Pons (tissue), 1 donor: ENCODE results near the gene C16orf95.
"Not testable (repeated sequence)": the region's sequence is repeated elsewhere in the genome, so short reads cannot be mapped to it uniquely, and the experiment has no call there.

ENCODE experiments used
- DNase-seq: peaks from one replicate; pipeline ENCODE4 v3.0.0-alpha.2; 2016; ENCODE audit warnings: low spot score

C16orf95 gene

GRCh38 chr16:87316923-87317749 is at the start of gene C16orf95:
C16orf95 (minus strand) TSS chr16:87317392; CDS start chr16:87317242, 150 bp downstream.
- DNase-seq = peak; percentile 92

GRCh38 chr16:87366930-87367329 is 49.7 kb upstream of the C16orf95 start:
- no peak for DNase-seq

- no peak for DNase-seq
These were observed 49.1 kb upstream of the C16orf95 start for GRCh38 chr16:87366288-87366687.

- DNase-seq = no peak
These were observed 48.0 kb upstream of the C16orf95 start for GRCh38 chr16:87365021-87365713.

- DNase-seq = no peak
These were observed 46.7 kb upstream of the C16orf95 start for GRCh38 chr16:87363771-87364455.

GRCh38 chr16:87362828-87363559 is 45.8 kb upstream of the C16orf95 start:
- not testable (repeated sequence) for DNase-seq

GRCh38 chr16:87361916-87362619 is 44.9 kb upstream of the C16orf95 start:
- DNase-seq = no peak

GRCh38 chr16:87360862-87361610 is 43.8 kb upstream of the C16orf95 start:
- DNase-seq = no peak

- DNase-seq = no peak
These were observed 41.9 kb upstream of the C16orf95 start for GRCh38 chr16:87359121-87359520.

GRCh38 chr16:87358696-87359095 is 41.5 kb upstream of the C16orf95 start:
- DNase-seq = no peak

GRCh38 chr16:87358250-87358649 is 41.1 kb upstream of the C16orf95 start:
- DNase-seq = no peak

- DNase-seq = no peak
These were observed 39.3 kb upstream of the C16orf95 start for GRCh38 chr16:87356491-87356853.

- DNase-seq = no peak
These were observed 36.4 kb upstream of the C16orf95 start for GRCh38 chr16:87353613-87354012.

GRCh38 chr16:87352818-87353217 is 35.6 kb upstream of the C16orf95 start:
- no peak for DNase-seq

GRCh38 chr16:87351320-87351698 is 34.1 kb upstream of the C16orf95 start:
- no peak for DNase-seq

- no peak for DNase-seq
These were observed 33.6 kb upstream of the C16orf95 start for GRCh38 chr16:87350681-87351319.

- DNase-seq = no peak
These were observed 32.8 kb upstream of the C16orf95 start for GRCh38 chr16:87350031-87350430.

- DNase-seq = no peak
These were observed 31.5 kb upstream of the C16orf95 start for GRCh38 chr16:87348616-87349157.

GRCh38 chr16:87347932-87348615 is 30.9 kb upstream of the C16orf95 start:
- no peak for DNase-seq
